Vagina (tissue), 2 donors: ENCODE data around the gene NTN3. TPM values are rescaled to one million over a fixed set of nuclear protein-coding genes. Genes with fewer than 3 reads are reported as not detected.

Experiments used
- DNase-seq, 2 donors: peaks; one replicate each; pipeline ENCODE4 v3.0.0-alpha.2; 2017; ENCODE audit errors: extremely low spot score in 2 of 2
- H3K27ac ChIP-seq: fragments of 200-600 bp; sonication (generic); one replicate; pipeline ENCODE4 v1.5.1; 2019
- H3K27me3 ChIP-seq: fragments of 200-600 bp; sonication (generic); one replicate; pipeline ENCODE4 v1.5.1; 2019
- H3K36me3 ChIP-seq, 2 donors: fragments of 200-600 bp; sonication (generic); one replicate each; pipeline ENCODE4 v1.5.1; 2017 to 2019
- H3K4me1 ChIP-seq: fragments of 200-600 bp; sonication (generic); one replicate; pipeline ENCODE4 v1.5.1; 2019
- H3K4me3 ChIP-seq, 2 donors: fragments of 200-600 bp; sonication (generic); 1 replicate in 1 of 2; 2 replicates in 1 of 2; pipeline ENCODE4 v1.5.1; 2016 to 2019
- H3K9me3 ChIP-seq: fragments of 200-600 bp; sonication (generic); one replicate; pipeline ENCODE4 v1.5.1; 2019
- POLR2A ChIP-seq, 2 donors: fragments of 450-650 bp; IDR thresholded peaks; one replicate each; pipeline ENCODE4 v1.6.1; 2017; ENCODE audit warnings: antibody characterized with exemption in 2 of 2, mild to moderate bottlenecking in 2 of 2, moderate library complexity in 2 of 2
- POLR2AphosphoS5 ChIP-seq, 2 donors: sonication (generic); formaldehyde crosslinking; IDR thresholded peaks; one replicate each; pipeline ENCODE4 v1.9.0; 2017; ENCODE audit warnings: antibody characterized with exemption in 2 of 2, mild to moderate bottlenecking in 2 of 2, low read depth in 1 of 2; ENCODE audit not compliant: insufficient read depth in 1 of 2
- intact Hi-C: fragments of 100-400 bp; cut with DNase I; formaldehyde crosslinking; loops from one replicate; pipeline ENCODE4 v1.15.1; 2023
- total RNA-seq: library from RNA; depleted of rRNA; stranded (reverse); fragments of >200 nt; gene quantifications from one replicate; pipeline ENCODE4 v1.2.3, GENCODE V29; 2016
- TF ChIP-seq, protein P1 (sequence below), 3 experiments: fragments of 450-650 bp in 2 of 3; fragments of 200-600 bp in 1 of 3; sonication (generic) in 1 of 3; IDR thresholded peaks; one replicate each; pipeline ENCODE4 v1.5.1; 2017 to 2019; ENCODE audit warnings: antibody characterized with exemption in 3 of 3, mild to moderate bottlenecking in 2 of 3, moderate library complexity in 2 of 3

NTN3 gene
- total RNA-seq, 1 donor from 2014 or later, result not detected

DNA sequence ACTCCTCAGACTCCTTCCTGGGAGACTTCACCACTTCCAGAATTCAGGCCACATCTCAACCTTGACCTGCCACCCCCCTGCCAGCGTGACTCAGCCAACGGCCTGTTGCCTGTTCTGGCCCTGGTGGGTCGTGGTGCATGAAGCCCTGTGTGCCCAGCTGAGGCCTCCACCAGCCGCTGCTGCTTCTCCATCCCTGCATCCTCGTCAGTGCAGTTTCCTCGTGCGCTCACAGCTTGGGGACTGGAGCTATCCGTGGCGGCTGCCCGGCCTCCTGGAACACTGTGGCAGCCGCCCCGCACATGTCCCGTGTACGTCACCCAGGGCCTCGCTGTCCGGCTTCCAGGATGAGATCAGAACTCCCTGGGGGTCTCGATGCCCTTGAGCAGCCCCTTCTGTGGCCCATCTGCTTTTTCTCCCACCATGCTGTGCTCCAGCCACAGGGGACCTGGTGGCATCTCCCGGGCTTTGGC, 19.2 kb upstream of the NTN3 start:
- intact Hi-C loops, result no loop called here
- Histone ChIP-seq H3K4me1 (no peaks in the 10 kb centered on the region), H3K27me3 (no peaks in the 10 kb centered on the region), H3K9me3 (no peaks in the 10 kb centered on the region), H3K36me3 (peaks cover 0 to 12% of the 10 kb centered on the region in 2 donors), H3K4me3 (no peak overlapping the region), H3K27ac (no peak overlapping the region)
- DNase-seq, result no peak
- TF ChIP-seq POLR2A (IDR thresholded peaks at IDR 0.05) (no peak), POLR2AphosphoS5 (IDR thresholded peaks at IDR 0.05; ENCODE audit: insufficient read depth in 1 of 2, low read depth in 1 of 2) (no peak)
- TF ChIP-seq, protein P1, sequence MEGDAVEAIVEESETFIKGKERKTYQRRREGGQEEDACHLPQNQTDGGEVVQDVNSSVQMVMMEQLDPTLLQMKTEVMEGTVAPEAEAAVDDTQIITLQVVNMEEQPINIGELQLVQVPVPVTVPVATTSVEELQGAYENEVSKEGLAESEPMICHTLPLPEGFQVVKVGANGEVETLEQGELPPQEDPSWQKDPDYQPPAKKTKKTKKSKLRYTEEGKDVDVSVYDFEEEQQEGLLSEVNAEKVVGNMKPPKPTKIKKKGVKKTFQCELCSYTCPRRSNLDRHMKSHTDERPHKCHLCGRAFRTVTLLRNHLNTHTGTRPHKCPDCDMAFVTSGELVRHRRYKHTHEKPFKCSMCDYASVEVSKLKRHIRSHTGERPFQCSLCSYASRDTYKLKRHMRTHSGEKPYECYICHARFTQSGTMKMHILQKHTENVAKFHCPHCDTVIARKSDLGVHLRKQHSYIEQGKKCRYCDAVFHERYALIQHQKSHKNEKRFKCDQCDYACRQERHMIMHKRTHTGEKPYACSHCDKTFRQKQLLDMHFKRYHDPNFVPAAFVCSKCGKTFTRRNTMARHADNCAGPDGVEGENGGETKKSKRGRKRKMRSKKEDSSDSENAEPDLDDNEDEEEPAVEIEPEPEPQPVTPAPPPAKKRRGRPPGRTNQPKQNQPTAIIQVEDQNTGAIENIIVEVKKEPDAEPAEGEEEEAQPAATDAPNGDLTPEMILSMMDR (IDR thresholded peaks at IDR 0.05), result no peak

DNA sequence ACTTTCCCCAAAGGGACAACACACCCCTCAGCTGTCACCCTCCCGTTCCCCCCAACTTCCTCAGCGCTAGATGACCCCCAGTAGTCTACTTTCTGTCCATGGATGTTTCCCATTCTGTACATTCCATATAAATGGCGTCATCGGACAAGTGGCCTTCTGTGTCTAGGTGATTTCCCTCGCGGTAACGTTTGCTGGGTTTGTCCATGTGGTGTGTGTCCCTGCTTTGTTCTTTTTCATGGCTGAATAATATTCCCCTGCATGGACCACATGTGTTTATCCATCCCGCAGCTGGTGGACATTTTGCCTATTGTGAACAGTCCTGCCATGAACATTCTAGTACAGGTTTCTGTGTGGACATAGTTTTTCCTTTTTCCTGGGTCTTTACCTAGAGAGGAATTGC, 18.4 kb upstream of the NTN3 start:
- intact Hi-C loops, result no loop called here
- TF ChIP-seq POLR2AphosphoS5 (IDR thresholded peaks at IDR 0.05; ENCODE audit: insufficient read depth in 1 of 2, low read depth in 1 of 2), result no peak
- TF ChIP-seq, protein P1 (IDR thresholded peaks at IDR 0.05), result no peak

DNA sequence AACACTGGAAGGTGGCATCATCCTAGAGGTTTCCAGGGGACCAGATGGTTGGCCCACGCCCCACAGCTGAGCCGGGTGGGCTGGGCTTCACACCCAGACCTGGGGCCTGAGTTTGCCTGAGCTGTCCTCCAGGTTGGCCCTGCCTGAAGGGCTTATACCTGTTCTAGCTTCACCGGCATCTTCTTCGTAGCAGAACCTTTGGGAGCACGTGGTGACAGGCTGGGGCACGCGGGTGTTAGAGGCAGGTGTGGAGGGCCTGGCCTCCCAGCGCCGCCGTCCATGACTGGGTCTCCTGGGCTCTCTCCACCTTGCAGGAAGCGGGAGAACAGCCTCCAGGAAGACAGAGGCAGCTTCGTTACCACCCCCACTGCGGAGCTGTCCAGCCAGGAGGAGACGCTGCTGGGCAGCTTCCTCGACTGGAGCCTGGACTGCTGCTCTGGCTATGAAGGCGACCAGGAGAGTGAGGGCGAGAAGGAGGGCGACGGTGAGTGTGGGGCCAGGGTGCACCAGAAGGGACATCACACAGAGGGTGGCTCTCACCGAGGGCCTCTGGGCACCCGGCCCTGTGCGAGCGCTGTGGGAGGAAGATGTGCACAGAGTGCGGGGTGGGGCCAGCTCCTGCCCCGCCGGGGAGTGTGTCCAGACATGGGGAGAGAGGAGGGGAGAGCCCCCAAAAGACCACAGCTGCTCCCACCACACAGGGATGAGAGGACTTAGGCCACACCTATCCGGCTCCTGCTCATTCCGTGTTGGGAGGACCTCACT, 15.8 kb upstream of the NTN3 start:
- H3K36me3 ChIP-seq, result no peaks in the 10 kb centered on the region

More for the DNA sequence above, 18.4 kb upstream of the NTN3 start:
- no peak for DNase-seq
- Histone ChIP-seq H3K4me1 (no peaks in the 10 kb centered on the region), H3K36me3 (peaks cover 0 to 10% of the 10 kb centered on the region in 2 donors), H3K9me3 (no peaks in the 10 kb centered on the region), H3K27ac (no peak overlapping the region), H3K27me3 (no peaks in the 10 kb centered on the region), H3K4me3 (no peak overlapping the region)

DNA sequence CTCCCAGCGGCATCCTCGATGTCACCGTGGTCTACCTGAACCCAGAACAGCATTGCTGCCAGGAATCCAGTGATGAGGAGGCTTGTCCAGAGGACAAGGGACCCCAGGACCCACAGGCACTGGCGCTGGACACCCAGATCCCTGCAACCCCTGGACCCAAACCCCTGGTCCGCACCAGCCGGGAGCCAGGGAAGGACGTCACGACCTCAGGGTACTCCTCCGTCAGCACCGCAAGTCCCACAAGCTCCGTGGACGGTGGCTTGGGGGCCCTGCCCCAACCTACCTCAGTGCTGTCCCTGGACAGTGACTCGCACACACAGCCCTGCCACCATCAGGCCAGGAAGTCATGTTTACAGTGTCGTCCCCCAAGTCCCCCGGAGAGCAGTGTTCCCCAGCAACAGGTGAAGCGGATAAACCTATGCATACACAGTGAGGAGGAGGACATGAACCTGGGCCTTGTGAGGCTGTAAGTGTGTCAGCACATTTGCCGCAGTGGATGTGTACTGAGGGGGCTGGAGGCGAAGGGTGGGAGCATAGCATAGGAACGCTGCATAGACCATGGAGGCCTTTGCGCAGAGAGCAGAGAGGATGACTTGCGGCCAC, 14.4 kb upstream of the NTN3 start:
- DNase-seq, result no peak
- H3K9me3 ChIP-seq, result no peaks in the 10 kb centered on the region
- intact Hi-C loops, result no loop called here
- no peak overlapping the region for H3K27ac ChIP-seq
- H3K4me3 ChIP-seq, result no peak overlapping the region
- peaks cover 16% of the 10 kb centered on the region for H3K4me1 ChIP-seq
- H3K36me3 ChIP-seq, result no peaks in the 10 kb centered on the region
- TF ChIP-seq POLR2AphosphoS5 (IDR thresholded peaks at IDR 0.05; ENCODE audit: insufficient read depth in 1 of 2, low read depth in 1 of 2) (no peak), POLR2A (IDR thresholded peaks at IDR 0.05) (no peak)
- TF ChIP-seq, protein P1 (IDR thresholded peaks at IDR 0.05), result no peak
- H3K27me3 ChIP-seq, result no peaks in the 10 kb centered on the region

More for the DNA sequence above, 15.8 kb upstream of the NTN3 start:
- H3K27ac ChIP-seq, result no peak overlapping the region
- TF ChIP-seq POLR2AphosphoS5 (IDR thresholded peaks at IDR 0.05; ENCODE audit: insufficient read depth in 1 of 2, low read depth in 1 of 2) (no peak), POLR2A (IDR thresholded peaks at IDR 0.05) (no peak)
- TF ChIP-seq, protein P1 (IDR thresholded peaks at IDR 0.05), result no peak
- intact Hi-C loops, result no loop called here
- no peak for DNase-seq
- H3K27me3 ChIP-seq, result no peaks in the 10 kb centered on the region
- H3K9me3 ChIP-seq, result no peaks in the 10 kb centered on the region
- H3K4me3 ChIP-seq, result no peak overlapping the region
- H3K4me1 ChIP-seq, result peaks cover 12% of the 10 kb centered on the region

DNA sequence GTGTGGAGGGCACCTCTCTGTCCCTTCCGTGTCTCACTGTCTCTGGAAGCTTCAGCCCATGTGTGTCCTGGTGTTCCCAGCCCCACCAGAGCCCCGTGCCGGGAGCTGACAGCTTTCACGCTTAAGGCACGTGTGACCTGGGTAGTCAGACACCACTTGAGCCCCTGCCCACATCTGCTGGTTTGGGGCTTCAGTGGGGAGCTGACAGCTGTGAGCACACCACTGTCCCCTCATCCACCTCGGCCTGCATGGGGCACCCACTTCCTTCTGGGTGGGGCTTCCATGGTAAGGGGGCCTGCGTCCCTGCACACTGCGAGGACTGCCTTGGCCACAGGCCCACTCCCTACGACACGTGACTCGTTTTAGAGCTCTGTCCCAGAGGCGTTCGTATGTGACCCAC, 13.8 kb upstream of the NTN3 start:
- TF ChIP-seq POLR2A (IDR thresholded peaks at IDR 0.05) (no peak), POLR2AphosphoS5 (IDR thresholded peaks at IDR 0.05; ENCODE audit: insufficient read depth in 1 of 2, low read depth in 1 of 2) (no peak)
- TF ChIP-seq, protein P1 (IDR thresholded peaks at IDR 0.05), result no peak
- H3K9me3 ChIP-seq, result no peaks in the 10 kb centered on the region
- intact Hi-C loops, result no loop called here
- H3K36me3 ChIP-seq, result no peaks in the 10 kb centered on the region
- H3K4me3 ChIP-seq, result no peak overlapping the region
- H3K27ac ChIP-seq, result no peak overlapping the region
- H3K27me3 ChIP-seq, result no peaks in the 10 kb centered on the region
- DNase-seq, result no peak
- H3K4me1 ChIP-seq, result peaks cover 16% of the 10 kb centered on the region
